Sciatic nerve (tissue), 2 donors: ENCODE data around the gene ZNF778. TPM values are rescaled to one million over a fixed set of nuclear protein-coding genes. Genes with fewer than 3 reads are reported as not detected.
"Not testable (repeated sequence)": the region's sequence is repeated elsewhere in the genome, so short reads cannot be mapped to it uniquely, and the experiment has no call there.

Source experiments
- ATAC-seq: fragments of 200-7000 bp; cut with Tn5 transposase; one replicate; pipeline ENCODE4 v1.9.1; 2020; ENCODE audit warnings: mild to moderate bottlenecking, moderate library complexity
- DNase-seq: peaks from one replicate; pipeline ENCODE4 v3.0.0-alpha.2; 2020; ENCODE audit warnings: low spot score
- intact Hi-C: fragments of 100-400 bp; cut with DNase I; formaldehyde crosslinking; loops from one replicate; pipeline ENCODE4 v1.14.2; 2022
- total RNA-seq: library from RNA; stranded (reverse); fragmentation: NEBNext Ultra II Directional; extraction: Animal tissue kit (Norgen Biotek cat#: 25700); gene quantifications from one replicate; pipeline ENCODE4 v1.2.1, GENCODE V29; 2021
- donor health status: DM: no; HTN: no; CAD: no.
- donor health status: DM: no; HTN: no; CAD: no.

ZNF778 gene
- total RNA-seq, 1 donor from 2014 or later = 9.8 TPM

GRCh38 chr16:89191901-89192185 is 25.7 kb upstream of the ZNF778 start:
- DNase-seq (no peak), ATAC-seq (no peak)
- intact Hi-C loops = no loop called here

GRCh38 chr16:89192186-89192955 is 25.1 kb upstream of the ZNF778 start:
- DNase-seq, intact Hi-C loops: not testable (repeated sequence)
- ATAC-seq = peak; percentile 77

GRCh38 chr16:89192956-89193575 is 24.4 kb upstream of the ZNF778 start:
- intact Hi-C loops = no loop called here
- DNase-seq (peak; percentile 86), ATAC-seq (peak; percentile 76)

GRCh38 chr16:89193576-89194293 is 23.8 kb upstream of the ZNF778 start:
- DNase-seq (no peak), ATAC-seq (peak; percentile 7)
- intact Hi-C loops = no loop called here

GRCh38 chr16:89194340-89195311 is 22.9 kb upstream of the ZNF778 start:
- intact Hi-C loops = no loop called here
- peak; percentile 58 for DNase-seq
- no peak for ATAC-seq

- intact Hi-C loops = no loop called here
- ATAC-seq = no peak
- peak; percentile 52 for DNase-seq
These were observed 21.9 kb upstream of the ZNF778 start for GRCh38 chr16:89195521-89196171.

GRCh38 chr16:89197033-89197632 is 20.4 kb upstream of the ZNF778 start:
- ATAC-seq = no peak
- intact Hi-C loops = no loop called here
- peak; percentile 53 for DNase-seq

- intact Hi-C loops = no loop called here
- peak; percentile 53 for DNase-seq
- no peak for ATAC-seq
These were observed 19.7 kb upstream of the ZNF778 start for GRCh38 chr16:89197633-89198416.

GRCh38 chr16:89198417-89199240 is 18.9 kb upstream of the ZNF778 start:
- ATAC-seq (no peak), DNase-seq (peak; percentile 53)
- intact Hi-C loops = no loop called here

- ATAC-seq = no peak
- intact Hi-C loops = no loop called here
- DNase-seq = peak; percentile 52
These were observed 18.0 kb upstream of the ZNF778 start for GRCh38 chr16:89199241-89200123.

GRCh38 chr16:89200124-89200849 is 17.2 kb upstream of the ZNF778 start, which contains the start of gene SLC22A31:
Gene SLC22A31, minus strand, starts transcription at chr16:89200537. Its CDS starts 36 bp downstream, at chr16:89200501.
- intact Hi-C loops = no loop called here
- no peak for ATAC-seq
- peak; percentile 56 for DNase-seq

GRCh38 chr16:89200850-89201411 is 16.6 kb upstream of the ZNF778 start:
- DNase-seq (no peak), ATAC-seq (no peak)
- intact Hi-C loops = no loop called here

GRCh38 chr16:89201439-89202377 is 15.8 kb upstream of the ZNF778 start:
- ATAC-seq (peak; percentile 92), DNase-seq (peak; percentile 85)
- intact Hi-C loops = no loop called here
